ACC112 (cell line): Measurements from ENCODE around the gene STK11IP.

Experiments used
- H2AFZ ChIP-seq: fragments of 200-600 bp; sonication (generic); one replicate; pipeline ENCODE4 v1.6.0; 2017; ENCODE audit warnings: antibody characterized with exemption, low read length; ENCODE audit not compliant: unreplicated experiment
- H3K27ac ChIP-seq: fragments of 200-600 bp; sonication (generic); 2 replicates; pipeline ENCODE4 v1.5.1; 2014; ENCODE audit warnings: low read depth, mild to moderate bottlenecking, antibody characterized with exemption, low read length, moderate library complexity
- H3K27me3 ChIP-seq: fragments of 200-600 bp; sonication (generic); 2 replicates; pipeline ENCODE4 v1.6.1; 2014; ENCODE audit warnings: mild to moderate bottlenecking, antibody characterized with exemption, low read length, moderate library complexity, mixed read lengths; ENCODE audit not compliant: insufficient read depth
- H3K36me3 ChIP-seq: fragments of 200-600 bp; sonication (generic); 2 replicates; pipeline ENCODE4 v1.6.1; 2016; ENCODE audit warnings: mild to moderate bottlenecking, antibody characterized with exemption, low read length, moderate library complexity, mixed read lengths; ENCODE audit not compliant: insufficient read depth
- H3K4me1 ChIP-seq: fragments of 200-600 bp; sonication (generic); one replicate; pipeline ENCODE4 v1.6.1; 2016; ENCODE audit warnings: low read length, mixed read lengths; ENCODE audit not compliant: insufficient read depth, unreplicated experiment, control insufficient read depth
- H3K4me3 ChIP-seq: fragments of 200-600 bp; sonication (generic); 2 replicates; pipeline ENCODE4 v1.5.1; 2014; ENCODE audit warnings: mild to moderate bottlenecking, low read depth, low read length
- H3K79me2 ChIP-seq: fragments of 200-600 bp; sonication (generic); one replicate; pipeline ENCODE4 v1.6.0; 2016; ENCODE audit warnings: low read length; ENCODE audit not compliant: control insufficient read depth, unreplicated experiment, insufficient read depth

STK11IP gene

GRCh38 chr2:219557320-219557719 lies 40.3 kb upstream of the STK11IP start:
- Histone ChIP-seq H3K4me1 (no peaks in the 10 kb centered on the region), H3K27me3 (peaks cover 3% of the 10 kb centered on the region; the same call in 1 of the 2 replicates), H3K36me3 (no peaks in the 10 kb centered on the region), H3K4me3 (no peak overlapping the region), H2AFZ (no peak overlapping the region), H3K27ac (no peak overlapping the region), H3K79me2 (no peaks in the 10 kb centered on the region)

- no peak overlapping the region for H3K27ac ChIP-seq
- H2AFZ ChIP-seq: no peak overlapping the region
- no peaks in the 10 kb centered on the region for H3K79me2 ChIP-seq
- no peak overlapping the region for H3K4me3 ChIP-seq
- no peaks in the 10 kb centered on the region for H3K4me1 ChIP-seq
- H3K36me3 ChIP-seq: no peaks in the 10 kb centered on the region
- peaks cover 2% of the 10 kb centered on the region; the same call in 1 of the 2 replicates for H3K27me3 ChIP-seq
These were observed 39.6 kb upstream of the STK11IP start for GRCh38 chr2:219557791-219558785.

- no peak overlapping the region for H3K27ac ChIP-seq
- H3K27me3 ChIP-seq: no peaks in the 10 kb centered on the region
- no peaks in the 10 kb centered on the region for H3K36me3 ChIP-seq
- H3K4me3 ChIP-seq: no peak overlapping the region
- H3K79me2 ChIP-seq: no peaks in the 10 kb centered on the region
- H2AFZ ChIP-seq: no peak overlapping the region
- no peaks in the 10 kb centered on the region for H3K4me1 ChIP-seq
These were observed 38.3 kb upstream of the STK11IP start for GRCh38 chr2:219559156-219559915.

- no peak overlapping the region for H2AFZ ChIP-seq
- H3K27me3 ChIP-seq: no peaks in the 10 kb centered on the region
- H3K36me3 ChIP-seq: no peaks in the 10 kb centered on the region
- H3K79me2 ChIP-seq: no peaks in the 10 kb centered on the region
- H3K4me3 ChIP-seq: no peak overlapping the region
- H3K27ac ChIP-seq: no peak overlapping the region
- H3K4me1 ChIP-seq: no peaks in the 10 kb centered on the region
These were observed 37.4 kb upstream of the STK11IP start for GRCh38 chr2:219560037-219560892.

- no peak overlapping the region for H3K27ac ChIP-seq
- H3K4me3 ChIP-seq: no peak overlapping the region
- no peaks in the 10 kb centered on the region for H3K27me3 ChIP-seq
- no peaks in the 10 kb centered on the region for H3K79me2 ChIP-seq
- no peaks in the 10 kb centered on the region for H3K36me3 ChIP-seq
- no peak overlapping the region for H2AFZ ChIP-seq
- no peaks in the 10 kb centered on the region for H3K4me1 ChIP-seq
These were observed 36.8 kb upstream of the STK11IP start for GRCh38 chr2:219560893-219561178.

GRCh38 chr2:219561179-219562048 lies 36.2 kb upstream of the STK11IP start:
- no peak overlapping the region for H3K27ac ChIP-seq
- H3K27me3 ChIP-seq: no peaks in the 10 kb centered on the region
- no peaks in the 10 kb centered on the region for H3K4me1 ChIP-seq
- no peak overlapping the region for H2AFZ ChIP-seq
- no peaks in the 10 kb centered on the region for H3K36me3 ChIP-seq
- H3K79me2 ChIP-seq: no peaks in the 10 kb centered on the region
- no peak overlapping the region for H3K4me3 ChIP-seq

GRCh38 chr2:219562049-219563020 lies 35.3 kb upstream of the STK11IP start:
- H3K4me3 ChIP-seq: no peak overlapping the region
- no peaks in the 10 kb centered on the region for H3K27me3 ChIP-seq
- no peak overlapping the region for H2AFZ ChIP-seq
- H3K4me1 ChIP-seq: no peaks in the 10 kb centered on the region
- no peak overlapping the region for H3K27ac ChIP-seq
- H3K36me3 ChIP-seq: no peaks in the 10 kb centered on the region
- H3K79me2 ChIP-seq: no peaks in the 10 kb centered on the region

GRCh38 chr2:219563271-219563928 lies 34.3 kb upstream of the STK11IP start:
- Histone ChIP-seq H3K4me1 (no peaks in the 10 kb centered on the region), H2AFZ (no peak overlapping the region), H3K36me3 (no peaks in the 10 kb centered on the region), H3K4me3 (no peak overlapping the region), H3K27me3 (no peaks in the 10 kb centered on the region), H3K79me2 (no peaks in the 10 kb centered on the region), H3K27ac (no peak overlapping the region)
